Upper lobe of right lung (tissue), 1 donor: ENCODE results near the gene RNF121. TPM values are rescaled to one million over a fixed set of nuclear protein-coding genes. Genes with fewer than 3 reads are reported as not detected.

Experiments used
- ATAC-seq: fragments of 200-7000 bp; cut with Tn5 transposase; one replicate; pipeline ENCODE4 v1.9.1; 2020; ENCODE audit warnings: mild to moderate bottlenecking, moderate library complexity
- DNase-seq: peaks from one replicate; pipeline ENCODE4 v3.0.0-alpha.2; 2020
- H3K27ac ChIP-seq: fragments of 200-600 bp; one replicate; pipeline ENCODE4 v1.8.0; 2022
- H3K27me3 ChIP-seq: fragments of 200-600 bp; one replicate; pipeline ENCODE4 v1.8.0; 2022; ENCODE audit warnings: mild to moderate bottlenecking
- H3K36me3 ChIP-seq: fragments of 200-600 bp; one replicate; pipeline ENCODE4 v1.8.0; 2022
- H3K4me1 ChIP-seq: fragments of 200-600 bp; one replicate; pipeline ENCODE4 v1.8.0; 2022
- H3K4me3 ChIP-seq: fragments of 200-600 bp; one replicate; pipeline ENCODE4 v1.8.0; 2022; ENCODE audit warnings: mild to moderate bottlenecking
- H3K9me3 ChIP-seq: fragments of 200-600 bp; one replicate; pipeline ENCODE4 v1.8.0; 2022
- CTCF ChIP-seq: fragments of 200-600 bp; IDR thresholded peaks from one replicate; pipeline ENCODE4 v1.8.0; 2022; ENCODE audit warnings: antibody characterized with exemption
- intact Hi-C: fragments of 100-400 bp; cut with DNase I; formaldehyde crosslinking; loops from one replicate; pipeline ENCODE4 v1.11.0; 2022
- total RNA-seq: library from RNA; stranded (reverse); fragmentation: NEBNext Ultra II Directional; extraction: Animal tissue kit (Norgen Biotek cat#: 25700); gene quantifications from one replicate; pipeline ENCODE4 v1.2.1, GENCODE V29; 2021
- donor health status: DM: no; HTN: yes; CAD: no; lungs with severe emphysema.

RNF121 gene
- total RNA-seq, 1 donor from 2014 or later: 26.8 TPM

DNA sequence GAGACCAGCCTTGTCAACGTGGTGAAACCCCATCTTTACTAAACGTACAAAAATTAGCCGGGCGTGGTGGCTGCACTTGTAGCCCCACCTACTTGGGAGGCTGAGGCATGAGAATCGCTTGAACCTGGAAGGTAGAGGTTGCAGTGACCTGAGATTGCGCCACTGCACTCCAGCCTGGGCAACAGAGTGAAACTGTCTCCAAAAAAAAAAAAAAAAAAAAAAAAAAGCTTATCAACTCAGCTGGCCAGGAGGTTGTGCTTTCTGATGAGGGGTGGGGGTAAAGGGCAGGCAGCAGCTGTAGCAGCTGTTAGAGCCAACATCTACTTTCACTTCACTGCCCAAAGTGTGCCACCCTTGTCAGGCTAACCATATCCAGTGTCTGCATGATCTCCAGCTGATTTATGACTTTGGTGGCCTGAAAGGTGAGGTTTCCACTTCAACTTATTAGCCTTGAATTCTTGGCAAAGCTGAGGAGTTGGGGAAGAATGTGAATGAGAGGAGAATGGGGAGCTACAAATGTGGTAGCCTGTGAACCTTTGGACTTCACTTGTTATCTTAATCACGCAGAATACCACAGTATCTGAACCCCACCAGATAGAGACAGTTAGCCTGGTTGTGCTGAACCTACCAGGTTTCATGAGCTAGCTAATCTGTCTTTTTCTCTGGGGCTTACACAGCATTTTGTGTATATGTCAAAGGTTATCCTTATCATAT is 19.6 kb downstream of the RNF121 start:
- H3K4me3 ChIP-seq: no peak overlapping the region
- H3K9me3 ChIP-seq: no peaks in the 10 kb centered on the region
- H3K27ac ChIP-seq: no peak overlapping the region
- TF ChIP-seq CTCF: no peak
- H3K4me1 ChIP-seq: peaks cover 9% of the 10 kb centered on the region
- DNase-seq (no peak), ATAC-seq (peak; percentile 13)
- H3K36me3 ChIP-seq: no peaks in the 10 kb centered on the region
- H3K27me3 ChIP-seq: no peaks in the 10 kb centered on the region
- intact Hi-C loops: no loop called here

- no peaks in the 10 kb centered on the region for H3K36me3 ChIP-seq
- no peak overlapping the region for H3K4me3 ChIP-seq
- H3K4me1 ChIP-seq: peaks cover 9% of the 10 kb centered on the region
- no peak for TF ChIP-seq CTCF
- no peak overlapping the region for H3K27ac ChIP-seq
- no peaks in the 10 kb centered on the region for H3K27me3 ChIP-seq
- DNase-seq (no peak), ATAC-seq (no peak)
- intact Hi-C loops: no loop called here
- no peaks in the 10 kb centered on the region for H3K9me3 ChIP-seq
Measured at GRCh38 chr11:71949034-71949433, 20.2 kb downstream of the RNF121 start.

DNA sequence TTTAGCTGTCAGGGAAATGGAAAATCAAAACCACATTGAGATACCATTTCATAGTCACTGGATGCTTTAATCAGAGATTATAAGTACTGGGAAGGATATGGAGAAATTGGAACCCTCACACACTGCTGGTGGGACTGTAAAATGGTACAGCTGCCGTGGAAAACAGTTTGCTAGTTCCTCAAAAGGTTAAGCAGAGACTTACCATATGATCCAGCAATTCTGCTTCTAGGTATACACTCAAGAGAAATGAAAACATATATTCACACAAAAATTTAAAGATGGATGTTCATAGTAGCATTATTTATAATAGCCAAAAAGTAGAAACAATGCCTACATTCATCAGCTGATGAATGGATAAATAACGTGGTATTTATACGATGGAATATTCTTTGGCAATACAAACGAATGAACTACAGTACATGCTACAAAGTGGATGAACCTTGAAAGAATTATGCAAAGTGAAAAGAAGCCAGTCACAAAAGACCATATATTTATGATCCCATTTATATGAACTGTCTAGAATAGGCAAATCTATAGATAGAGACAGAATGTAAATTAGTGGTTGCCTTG is 23.0 kb downstream of the RNF121 start:
- DNase-seq (no peak), ATAC-seq (no peak)
- Histone ChIP-seq H3K27me3 (no peaks in the 10 kb centered on the region), H3K4me3 (no peak overlapping the region), H3K36me3 (no peaks in the 10 kb centered on the region), H3K4me1 (peaks cover 8% of the 10 kb centered on the region), H3K9me3 (no peaks in the 10 kb centered on the region), H3K27ac (no peak overlapping the region)
- intact Hi-C loops: no loop called here
- no peak for TF ChIP-seq CTCF

- TF ChIP-seq CTCF: no peak
- Histone ChIP-seq H3K36me3 (peaks cover 6% of the 10 kb centered on the region), H3K4me3 (no peak overlapping the region), H3K4me1 (no peaks in the 10 kb centered on the region), H3K9me3 (no peaks in the 10 kb centered on the region), H3K27me3 (no peaks in the 10 kb centered on the region), H3K27ac (no peak overlapping the region)
- ATAC-seq (no peak), DNase-seq (no peak)
- intact Hi-C loops: no loop called here
Measured at GRCh38 chr11:71955898-71956456, 27.1 kb downstream of the RNF121 start.

GRCh38 chr11:71962428-71963038 is 33.7 kb downstream of the RNF121 start:
- no peaks in the 10 kb centered on the region for H3K27me3 ChIP-seq
- intact Hi-C loops: no loop called here
- H3K4me1 ChIP-seq: peaks cover 4% of the 10 kb centered on the region
- DNase-seq (no peak), ATAC-seq (no peak)
- H3K27ac ChIP-seq: no peak overlapping the region
- H3K4me3 ChIP-seq: no peak overlapping the region
- peaks cover 41% of the 10 kb centered on the region for H3K36me3 ChIP-seq
- H3K9me3 ChIP-seq: no peaks in the 10 kb centered on the region
- no peak for TF ChIP-seq CTCF
